IMR-90 (cell line): ENCODE measurements around the gene POLRMT. TPM values are rescaled to one million over a fixed set of nuclear protein-coding genes. Genes with fewer than 3 reads are reported as not detected.

Experiments used
- ATAC-seq: fragments of 200-7000 bp; cut with Tn5 transposase; 2 replicates; pipeline ENCODE4 v1.9.1; 2020; ENCODE audit warnings: low read depth, mild to moderate bottlenecking, moderate library complexity
- BruUV-seq: library from RNA; stranded (reverse); fragments of 400-500 nt; replicated peaks from 2 replicates; lab custom pipeline; 2021; lab: Mats Ljungman, UMichigan
- CTCF ChIA-PET: fragments of 300-600 bp; formaldehyde crosslinking; extraction: SDS; loops from one replicate; lab custom pipeline; 2021; ENCODE audit warnings: antibody characterized with exemption; lab: Yijun Ruan, JAX
- POLR2A ChIA-PET: fragments of 300-600 bp; sonication (Branson Sonifier 250); formaldehyde crosslinking; loops from one replicate; lab custom pipeline; 2022; ENCODE audit warnings: antibody characterized with exemption; ENCODE audit not compliant: unreplicated experiment; lab: Charles Lee
- DNase-seq: peaks from one replicate; pipeline ENCODE4 v3.0.0; 2013
- H2AFZ ChIP-seq: replicated peaks from 2 replicates; pipeline ENCODE3; 2013; ENCODE audit warnings: low read length, mild to moderate bottlenecking; ENCODE audit not compliant: poor library complexity
- H2AK5ac ChIP-seq: 2 replicates; pipeline ENCODE4 v1.6.1; 2013; ENCODE audit warnings: low read depth, low read length, inconsistent platforms
- H2AK9ac ChIP-seq: replicated peaks from 2 replicates; pipeline ENCODE3; 2013; ENCODE audit warnings: mild to moderate bottlenecking, low read depth, low read length, moderate library complexity; ENCODE audit not compliant: poor library complexity
- H2BK120ac ChIP-seq: 2 replicates; pipeline ENCODE4 v1.6.1; 2013; ENCODE audit warnings: low read depth, low read length, inconsistent platforms
- H2BK15ac ChIP-seq: 3 replicates; pipeline ENCODE4 v1.6.1; 2013; ENCODE audit warnings: low read depth, low read length, inconsistent platforms
- H2BK20ac ChIP-seq: 2 replicates; pipeline ENCODE4 v1.6.1; 2013; ENCODE audit warnings: low read depth, mild to moderate bottlenecking, inconsistent platforms, low read length, moderate library complexity
- H2BK5ac ChIP-seq: 2 replicates; pipeline ENCODE4 v1.6.1; 2013; ENCODE audit warnings: mild to moderate bottlenecking, low read depth, low read length, inconsistent platforms; ENCODE audit not compliant: poor library complexity, severe bottlenecking
- H3K14ac ChIP-seq: replicated peaks from 2 replicates; pipeline ENCODE4 v1.6.1; 2013; ENCODE audit warnings: low read depth, low read length, inconsistent platforms
- H3K18ac ChIP-seq: 2 replicates; pipeline ENCODE4 v1.6.1; 2013; ENCODE audit warnings: low read depth, low read length, control low read depth
- H3K23ac ChIP-seq: 2 replicates; pipeline ENCODE4 v1.6.1; 2013; ENCODE audit warnings: low read depth, low read length, inconsistent platforms
- H3K27ac ChIP-seq: 2 replicates; pipeline ENCODE4 v1.5.1; 2013; ENCODE audit warnings: mild to moderate bottlenecking, control low read depth, low read length; ENCODE audit not compliant: insufficient read depth
- H3K27me3 ChIP-seq: 2 replicates; pipeline ENCODE4 v1.6.1; 2013; ENCODE audit warnings: low read length; ENCODE audit not compliant: control insufficient read depth, insufficient read depth
- H3K36me3 ChIP-seq: 2 replicates; pipeline ENCODE4 v1.6.1; 2013; ENCODE audit warnings: low read length, mixed read lengths; ENCODE audit not compliant: control insufficient read depth, insufficient read depth
- H3K4ac ChIP-seq: 2 replicates; pipeline ENCODE4 v1.6.1; 2013; ENCODE audit warnings: low read depth, low read length, inconsistent platforms
- H3K4me1 ChIP-seq: 2 replicates; pipeline ENCODE4 v1.6.1; 2013; ENCODE audit warnings: low read length, mixed read lengths; ENCODE audit not compliant: control insufficient read depth, insufficient read depth
- H3K4me2 ChIP-seq: 2 replicates; pipeline ENCODE4 v1.6.1; 2013; ENCODE audit warnings: low read depth, mild to moderate bottlenecking, control low read depth, low read length, moderate library complexity
- H3K4me3 ChIP-seq: 2 replicates; pipeline ENCODE4 v1.5.1; 2013; ENCODE audit warnings: low read depth, mild to moderate bottlenecking, control low read depth, low read length, moderate library complexity; ENCODE audit not compliant: insufficient read depth
- H3K56ac ChIP-seq: 2 replicates; pipeline ENCODE4 v1.6.1; 2013; ENCODE audit warnings: low read length, inconsistent platforms; ENCODE audit not compliant: insufficient read depth; ENCODE audit errors: extremely low read depth
- H3K79me1 ChIP-seq, 2 experiments: 2 replicates each; pipeline ENCODE4 v1.6.1; 2013; ENCODE audit warnings: low read length in 2 of 2, inconsistent platforms in 1 of 2, low read depth in 1 of 2
- H3K9ac ChIP-seq: 2 replicates; pipeline ENCODE4 v1.6.1; 2013; ENCODE audit warnings: low read depth, low read length, control low read depth
- H3K9me1 ChIP-seq: 2 replicates; pipeline ENCODE4 v1.6.1; 2013; ENCODE audit warnings: low read length, inconsistent platforms; ENCODE audit not compliant: insufficient read depth
- H3K9me3 ChIP-seq: 2 replicates; pipeline ENCODE4 v1.6.1; 2013; ENCODE audit warnings: low read length; ENCODE audit not compliant: control insufficient read depth, insufficient read depth
- H4K20me1 ChIP-seq: 2 replicates; pipeline ENCODE4 v1.6.1; 2013; ENCODE audit warnings: low read length, inconsistent platforms; ENCODE audit not compliant: insufficient read depth
- H4K5ac ChIP-seq: 2 replicates; pipeline ENCODE4 v1.6.1; 2013; ENCODE audit warnings: mild to moderate bottlenecking, low read depth, low read length, control low read depth
- H4K8ac ChIP-seq, 2 experiments: 2 replicates each; pipeline ENCODE4 v1.6.1; 2013; ENCODE audit warnings: low read depth in 2 of 2, low read length in 2 of 2, control low read depth in 1 of 2, inconsistent platforms in 1 of 2
- H4K91ac ChIP-seq: 2 replicates; pipeline ENCODE4 v1.6.1; 2013; ENCODE audit warnings: low read depth, low read length, inconsistent platforms; ENCODE audit not compliant: insufficient read depth
- BHLHE40 ChIP-seq: fragments of 150-350 bp; IDR thresholded peaks from 2 replicates; pipeline ENCODE4 v1.6.1; 2016; ENCODE audit warnings: mild to moderate bottlenecking, low read depth, low read length
- CEBPB ChIP-seq: IDR thresholded peaks from 2 replicates; pipeline ENCODE4 v1.6.1; 2012; ENCODE audit warnings: low read depth, low read length, improper control_type of control experiment
- CHD1 ChIP-seq: IDR thresholded peaks from 2 replicates; pipeline ENCODE4 v1.6.1; 2012; ENCODE audit warnings: low read depth, low read length, improper control_type of control experiment
- MAFK ChIP-seq: IDR thresholded peaks from 2 replicates; pipeline ENCODE4 v1.6.1; 2012; ENCODE audit warnings: low read depth, low read length, improper control_type of control experiment
- MXI1 ChIP-seq: IDR thresholded peaks from 2 replicates; pipeline ENCODE4 v1.6.1; 2012; ENCODE audit warnings: low read depth, mild to moderate bottlenecking, low read length, moderate library complexity, borderline replicate concordance
- NFE2L2 ChIP-seq: fragments of 150-350 bp; IDR thresholded peaks from 2 replicates; pipeline ENCODE4 v1.6.1; 2016; ENCODE audit warnings: low read depth, mild to moderate bottlenecking, low read length
- POLR2A ChIP-seq: IDR thresholded peaks from 2 replicates; pipeline ENCODE4 v1.6.1; 2012; ENCODE audit warnings: mild to moderate bottlenecking, low read depth, low read length
- RAD21 ChIP-seq: IDR thresholded peaks from 2 replicates; pipeline ENCODE4 v1.6.1; 2012; ENCODE audit warnings: low read length, improper control_type of control experiment
- RCOR1 ChIP-seq: IDR thresholded peaks from 2 replicates; pipeline ENCODE4 v1.6.1; 2012; ENCODE audit warnings: mild to moderate bottlenecking, low read length, improper control_type of control experiment; ENCODE audit not compliant: insufficient replicate concordance
- SMC3 ChIP-seq: fragments of 150-350 bp; IDR thresholded peaks from 2 replicates; pipeline ENCODE4 v1.6.1; 2016; ENCODE audit warnings: low read depth, mild to moderate bottlenecking, antibody characterized with exemption, low read length, moderate library complexity
- WGBS, 2 experiments: methylation state at CpG; one replicate each; pipeline versions ENCODE4 v1.1.5 to v1.1.7; 2013; ENCODE audit warnings: missing lambda C conversion rate in 2 of 2; ENCODE audit not compliant: insufficient read length in 1 of 2; ENCODE audit errors: extremely low coverage in 2 of 2; 5-methylcytosine and 5-hydroxymethylcytosine counted together
- dilution Hi-C: fragments of 300-500 bp; cut with HindIII; formaldehyde crosslinking; loops from one replicate; pipeline ENCODE4 v1.14.3; 2018; ENCODE audit warnings: low sequenced_read_pairs; ENCODE audit not compliant: unreplicated experiment
- in situ Hi-C: fragments of 300-500 bp; cut with MboI; formaldehyde crosslinking; loops from 3 replicates; pipeline ENCODE4 v1.14.3; 2019; ENCODE audit warnings: low sequenced_read_pairs, inconsistent platforms, mixed read lengths
- intact Hi-C: fragments of 100-400 bp; cut with micrococcal nuclease; formaldehyde crosslinking; loops from 2 replicates; pipeline ENCODE4 v1.10.0; 2022
- polyA plus RNA-seq, 3 experiments: library from polyadenylated mRNA; depleted of rRNA; stranded (reverse); fragments of >200 nt; gene quantifications; 2 replicates each; pipeline ENCODE4 v1.2.3, GENCODE V29; 2012; ENCODE audit warnings: low replicate concordance in 1 of 3
- total RNA-seq: library from RNA; depleted of rRNA; stranded (reverse); fragments of >200 nt; gene quantifications from 2 replicates; pipeline ENCODE4 v1.2.3, GENCODE V29; 2012
- TF ChIP-seq, protein P1 (sequence below): conservative IDR thresholded peaks from 2 replicates; pipeline ENCODE4 v1.5.1; 2012; ENCODE audit warnings: mild to moderate bottlenecking, low read depth, low read length, improper control_type of control experiment
- TF ChIP-seq, protein P2 (sequence below): fragments of 150-350 bp; IDR thresholded peaks from 2 replicates; pipeline ENCODE4 v1.6.1; 2016; ENCODE audit warnings: low read depth, mild to moderate bottlenecking, low read length, moderate library complexity, borderline replicate concordance
- TF ChIP-seq, protein P3 (sequence below): fragments of 150-350 bp; IDR thresholded peaks from 2 replicates; pipeline ENCODE4 v1.6.1; 2017; ENCODE audit warnings: mild to moderate bottlenecking, antibody characterized with exemption, low read length, low read depth

The POLRMT gene
- total and polyA plus RNA-seq, 2 of the 4 experiments (the other 2 are of a cell fraction) = 9.9 to 29.6 TPM

DNA sequence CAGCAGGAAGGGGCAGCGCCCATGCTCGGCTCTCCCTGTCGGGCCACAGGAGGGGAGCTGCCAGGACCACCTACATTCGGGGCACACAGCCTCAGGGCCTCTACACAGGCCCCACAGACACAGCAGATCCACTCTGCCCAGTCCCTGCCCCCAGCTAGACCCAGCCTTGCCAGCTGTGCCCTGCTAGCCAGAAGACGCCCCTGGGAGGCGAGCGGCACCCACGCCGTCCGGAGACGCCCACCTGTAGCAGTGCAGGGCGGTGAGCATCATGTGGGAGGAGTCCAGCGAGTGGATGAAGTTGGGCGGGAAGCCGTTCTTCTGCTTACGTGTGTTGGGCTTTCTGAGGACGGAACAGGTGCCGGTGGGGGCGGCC is 15.1 kb downstream of the POLRMT start:
- Histone ChIP-seq H3K36me3 (peaks cover 38% of the 10 kb centered on the region), H2AFZ (no peak overlapping the region), H3K56ac (no peak overlapping the region), H4K91ac (no peak overlapping the region), H2BK5ac (no peak overlapping the region), H3K9ac (no peak overlapping the region), H2AK9ac (no peak overlapping the region), H2BK120ac (no peak overlapping the region), H3K14ac (no peak overlapping the region), H3K23ac (no peak overlapping the region), H3K4me2 (no peak overlapping the region), H4K20me1 (no peaks in the 10 kb centered on the region; the same call in none of the 2 replicates), H3K27me3 (no peaks in the 10 kb centered on the region; the same call in 1 of the 2 replicates), H3K9me1 (no peaks in the 10 kb centered on the region), H4K5ac (no peak overlapping the region), H2BK20ac (no peak overlapping the region), H3K4me3 (no peak overlapping the region), H3K18ac (no peak overlapping the region), H3K79me1 (no peaks in the 10 kb centered on the region), H3K9me3 (no peaks in the 10 kb centered on the region), H3K27ac (no peak overlapping the region), H2AK5ac (no peak overlapping the region), H3K4ac (no peak overlapping the region), H4K8ac (no peak overlapping the region), H3K4me1 (no peaks in the 10 kb centered on the region), H2BK15ac (no peak overlapping the region)
- TF ChIP-seq POLR2A (no peak), SMC3 (no peak), CEBPB (no peak), NFE2L2 (no peak), MAFK (no peak), RAD21 (no peak), RCOR1 (no peak), BHLHE40 (no peak), CHD1 (no peak), MXI1 (no peak)
- TF ChIP-seq, protein P1, sequence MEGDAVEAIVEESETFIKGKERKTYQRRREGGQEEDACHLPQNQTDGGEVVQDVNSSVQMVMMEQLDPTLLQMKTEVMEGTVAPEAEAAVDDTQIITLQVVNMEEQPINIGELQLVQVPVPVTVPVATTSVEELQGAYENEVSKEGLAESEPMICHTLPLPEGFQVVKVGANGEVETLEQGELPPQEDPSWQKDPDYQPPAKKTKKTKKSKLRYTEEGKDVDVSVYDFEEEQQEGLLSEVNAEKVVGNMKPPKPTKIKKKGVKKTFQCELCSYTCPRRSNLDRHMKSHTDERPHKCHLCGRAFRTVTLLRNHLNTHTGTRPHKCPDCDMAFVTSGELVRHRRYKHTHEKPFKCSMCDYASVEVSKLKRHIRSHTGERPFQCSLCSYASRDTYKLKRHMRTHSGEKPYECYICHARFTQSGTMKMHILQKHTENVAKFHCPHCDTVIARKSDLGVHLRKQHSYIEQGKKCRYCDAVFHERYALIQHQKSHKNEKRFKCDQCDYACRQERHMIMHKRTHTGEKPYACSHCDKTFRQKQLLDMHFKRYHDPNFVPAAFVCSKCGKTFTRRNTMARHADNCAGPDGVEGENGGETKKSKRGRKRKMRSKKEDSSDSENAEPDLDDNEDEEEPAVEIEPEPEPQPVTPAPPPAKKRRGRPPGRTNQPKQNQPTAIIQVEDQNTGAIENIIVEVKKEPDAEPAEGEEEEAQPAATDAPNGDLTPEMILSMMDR = no peak
- TF ChIP-seq, protein P2, sequence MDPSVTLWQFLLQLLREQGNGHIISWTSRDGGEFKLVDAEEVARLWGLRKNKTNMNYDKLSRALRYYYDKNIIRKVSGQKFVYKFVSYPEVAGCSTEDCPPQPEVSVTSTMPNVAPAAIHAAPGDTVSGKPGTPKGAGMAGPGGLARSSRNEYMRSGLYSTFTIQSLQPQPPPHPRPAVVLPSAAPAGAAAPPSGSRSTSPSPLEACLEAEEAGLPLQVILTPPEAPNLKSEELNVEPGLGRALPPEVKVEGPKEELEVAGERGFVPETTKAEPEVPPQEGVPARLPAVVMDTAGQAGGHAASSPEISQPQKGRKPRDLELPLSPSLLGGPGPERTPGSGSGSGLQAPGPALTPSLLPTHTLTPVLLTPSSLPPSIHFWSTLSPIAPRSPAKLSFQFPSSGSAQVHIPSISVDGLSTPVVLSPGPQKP = no peak
- TF ChIP-seq, protein P3, sequence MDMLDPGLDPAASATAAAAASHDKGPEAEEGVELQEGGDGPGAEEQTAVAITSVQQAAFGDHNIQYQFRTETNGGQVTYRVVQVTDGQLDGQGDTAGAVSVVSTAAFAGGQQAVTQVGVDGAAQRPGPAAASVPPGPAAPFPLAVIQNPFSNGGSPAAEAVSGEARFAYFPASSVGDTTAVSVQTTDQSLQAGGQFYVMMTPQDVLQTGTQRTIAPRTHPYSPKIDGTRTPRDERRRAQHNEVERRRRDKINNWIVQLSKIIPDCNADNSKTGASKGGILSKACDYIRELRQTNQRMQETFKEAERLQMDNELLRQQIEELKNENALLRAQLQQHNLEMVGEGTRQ = no peak
- no peak for ATAC-seq
- WGBS, 2 experiments = 99% methylated on average over 11 of the region's 19 CpGs; no CpG with 5 or more reads in 1 of the 2 experiments
- no peak for DNase-seq
- ChIA-PET CTCF (no interaction called here), POLR2A (no interaction called here)
- in situ Hi-C loops (no loop called here), dilution Hi-C loops (no loop called here), intact Hi-C loops (no loop called here)
- BruUV-seq = no TSS peak
